ENCODE data around the gene PFDN1.

DNA sequence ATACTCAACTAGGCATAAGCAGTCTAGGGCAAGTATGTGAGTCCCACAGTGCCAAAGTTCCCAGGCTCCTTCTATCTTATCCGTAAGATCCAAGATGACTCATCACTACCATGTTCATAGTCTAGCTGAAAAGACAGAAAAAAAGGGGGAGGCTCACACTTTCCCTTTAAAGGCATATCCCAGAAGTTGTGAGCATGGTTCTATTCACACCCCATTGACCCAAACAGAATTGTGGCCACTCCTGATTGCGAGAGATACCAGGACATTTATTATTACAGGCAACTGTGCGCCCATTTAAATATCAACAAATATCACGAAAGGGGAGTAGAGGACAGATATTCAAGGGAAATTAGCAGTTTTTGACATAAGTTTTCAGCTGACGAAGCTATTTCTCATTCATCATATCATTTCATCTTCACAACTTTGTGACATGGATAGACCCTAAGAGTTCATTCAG is 8.1 kb upstream of the PFDN1 start:
- TF ChIP-seq, protein P1, sequence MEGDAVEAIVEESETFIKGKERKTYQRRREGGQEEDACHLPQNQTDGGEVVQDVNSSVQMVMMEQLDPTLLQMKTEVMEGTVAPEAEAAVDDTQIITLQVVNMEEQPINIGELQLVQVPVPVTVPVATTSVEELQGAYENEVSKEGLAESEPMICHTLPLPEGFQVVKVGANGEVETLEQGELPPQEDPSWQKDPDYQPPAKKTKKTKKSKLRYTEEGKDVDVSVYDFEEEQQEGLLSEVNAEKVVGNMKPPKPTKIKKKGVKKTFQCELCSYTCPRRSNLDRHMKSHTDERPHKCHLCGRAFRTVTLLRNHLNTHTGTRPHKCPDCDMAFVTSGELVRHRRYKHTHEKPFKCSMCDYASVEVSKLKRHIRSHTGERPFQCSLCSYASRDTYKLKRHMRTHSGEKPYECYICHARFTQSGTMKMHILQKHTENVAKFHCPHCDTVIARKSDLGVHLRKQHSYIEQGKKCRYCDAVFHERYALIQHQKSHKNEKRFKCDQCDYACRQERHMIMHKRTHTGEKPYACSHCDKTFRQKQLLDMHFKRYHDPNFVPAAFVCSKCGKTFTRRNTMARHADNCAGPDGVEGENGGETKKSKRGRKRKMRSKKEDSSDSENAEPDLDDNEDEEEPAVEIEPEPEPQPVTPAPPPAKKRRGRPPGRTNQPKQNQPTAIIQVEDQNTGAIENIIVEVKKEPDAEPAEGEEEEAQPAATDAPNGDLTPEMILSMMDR (optimal IDR thresholded peaks at IDR 0.05 in 1 of 3, IDR thresholded peaks at IDR 0.05 in 1 of 3, conservative IDR thresholded peaks at IDR 0.05 in 1 of 3; ENCODE audit: extremely low read depth in 1 of 3, insufficient read depth in 2 of 3, low read length in 3 of 3), result no peak
- TF ChIP-seq EZH2 (IDR thresholded peaks at IDR 0.05; ENCODE audit: low read length), result no peak

Data from keratinocyte (primary cell).